PC-9 (cell line): Measurements from ENCODE around the gene FURIN.

Source experiments
- CTCF ChIP-seq: fragments of 200-600 bp; sonication (generic); conservative IDR thresholded peaks from 2 replicates; pipeline ENCODE4 v1.6.1; 2017; ENCODE audit warnings: mixed run types, antibody characterized with exemption, mild to moderate bottlenecking, moderate library complexity
- EZH2 ChIP-seq: fragments of 200-600 bp; sonication (generic); IDR thresholded peaks from 2 replicates; pipeline ENCODE4 v1.8.0; 2017; ENCODE audit warnings: antibody characterized with exemption, low read depth

- TF ChIP-seq CTCF, result no peak
- no peak for TF ChIP-seq EZH2
Observed at GRCh38 chr15:90915808-90916440, 47.5 kb downstream of the FURIN start.
